Body of pancreas (tissue), 4 donors: Measurements from ENCODE around the gene REG3A. TPM values are rescaled to one million over a fixed set of nuclear protein-coding genes. Genes with fewer than 3 reads are reported as not detected.

Experiments
- ATAC-seq: fragments of 150-250 bp; one replicate; pipeline ENCODE4 v1.9.1; 2016
- DNase-seq, 4 donors: peaks; one replicate each; pipeline ENCODE4 v3.0.0-alpha.2; 2019
- H3K27ac ChIP-seq, 4 donors: fragments of 200-600 bp; sonication (generic); 1 replicate in 3 of 4; 2 replicates in 1 of 4; pipeline versions ENCODE4 v1.5.1 to v1.6.1; 2016 to 2019; ENCODE audit warnings: mild to moderate bottlenecking in 1 of 4, mixed read lengths in 1 of 4, moderate library complexity in 1 of 4
- H3K27me3 ChIP-seq, 2 donors: fragments of 200-600 bp; sonication (generic); one replicate each; pipeline ENCODE4 v1.6.0; 2016; ENCODE audit warnings: mild to moderate bottlenecking in 1 of 2
- H3K36me3 ChIP-seq, 2 donors: fragments of 200-600 bp; sonication (generic); replicated peaks in 1 of 2; 2 replicates each; pipeline ENCODE4 v1.5.1; 2016; ENCODE audit warnings: low read depth in 2 of 2; ENCODE audit not compliant: insufficient read depth in 1 of 2
- H3K4me1 ChIP-seq: fragments of 200-600 bp; sonication (generic); one replicate; pipeline ENCODE4 v1.6.0; 2016
- H3K4me3 ChIP-seq, 2 donors: fragments of 200-600 bp; sonication (generic); 1 replicate in 1 of 2; 2 replicates in 1 of 2; pipeline ENCODE4 v1.5.1; 2016 to 2019
- H3K9me3 ChIP-seq, 3 donors: fragments of 200-600 bp; sonication (generic); 1 replicate in 2 of 3; 2 replicates in 1 of 3; pipeline ENCODE4 v1.5.1; 2016
- POLR2A ChIP-seq, 3 donors: fragments of 450-650 bp; IDR thresholded peaks; one replicate each; pipeline ENCODE4 v1.6.1; 2016; ENCODE audit warnings: antibody characterized with exemption in 3 of 3, mild to moderate bottlenecking in 2 of 3
- WGBS, 2 donors: methylation state at CpG; one replicate each; pipeline ENCODE4 v1.1.5; 2017; 5-methylcytosine and 5-hydroxymethylcytosine counted together
- intact Hi-C: fragments of 100-400 bp; cut with DNase I; formaldehyde crosslinking; loops from one replicate; pipeline ENCODE4 v1.15.1; 2023
- total RNA-seq, 2 donors: library from RNA; depleted of rRNA; stranded (reverse); fragments of >200 nt; gene quantifications; one replicate each; pipeline ENCODE4 v1.1.0, GENCODE V29; 2016
- TF ChIP-seq, protein P1 (sequence below), 7 experiments: fragments of 450-650 bp in 4 of 7; fragments of 200-600 bp in 3 of 7; sonication (generic) in 3 of 7; IDR thresholded peaks; one replicate each; pipeline ENCODE4 v1.5.1; 2016 to 2019; ENCODE audit warnings: antibody characterized with exemption in 7 of 7

REG3A gene
- total RNA-seq, 2 donors from 2014 or later: 351 to 831 TPM

DNA sequence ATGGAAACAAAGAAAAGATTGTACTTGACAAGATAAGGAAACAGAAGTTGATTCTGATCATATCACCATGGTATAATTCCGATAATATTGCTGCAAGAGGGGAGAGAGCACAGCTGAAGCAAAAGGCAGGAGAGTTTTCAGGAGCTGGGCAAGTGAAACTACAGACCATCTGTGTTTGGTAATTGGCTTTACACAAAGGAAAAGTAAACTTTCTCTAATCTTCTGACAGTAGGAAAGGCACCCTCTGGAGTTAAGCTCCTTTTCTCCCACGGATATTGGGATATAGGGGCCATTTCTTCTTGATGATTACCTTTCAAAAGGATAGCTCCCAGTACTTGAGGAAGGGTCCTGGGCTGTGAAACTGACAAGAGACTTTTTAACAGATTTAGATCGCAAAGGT is 29.9 kb upstream of the REG3A start:
- TF ChIP-seq POLR2A (IDR thresholded peaks at IDR 0.05): peak in 2 of 3 donors; percentile 28 to 40
- TF ChIP-seq, protein P1, sequence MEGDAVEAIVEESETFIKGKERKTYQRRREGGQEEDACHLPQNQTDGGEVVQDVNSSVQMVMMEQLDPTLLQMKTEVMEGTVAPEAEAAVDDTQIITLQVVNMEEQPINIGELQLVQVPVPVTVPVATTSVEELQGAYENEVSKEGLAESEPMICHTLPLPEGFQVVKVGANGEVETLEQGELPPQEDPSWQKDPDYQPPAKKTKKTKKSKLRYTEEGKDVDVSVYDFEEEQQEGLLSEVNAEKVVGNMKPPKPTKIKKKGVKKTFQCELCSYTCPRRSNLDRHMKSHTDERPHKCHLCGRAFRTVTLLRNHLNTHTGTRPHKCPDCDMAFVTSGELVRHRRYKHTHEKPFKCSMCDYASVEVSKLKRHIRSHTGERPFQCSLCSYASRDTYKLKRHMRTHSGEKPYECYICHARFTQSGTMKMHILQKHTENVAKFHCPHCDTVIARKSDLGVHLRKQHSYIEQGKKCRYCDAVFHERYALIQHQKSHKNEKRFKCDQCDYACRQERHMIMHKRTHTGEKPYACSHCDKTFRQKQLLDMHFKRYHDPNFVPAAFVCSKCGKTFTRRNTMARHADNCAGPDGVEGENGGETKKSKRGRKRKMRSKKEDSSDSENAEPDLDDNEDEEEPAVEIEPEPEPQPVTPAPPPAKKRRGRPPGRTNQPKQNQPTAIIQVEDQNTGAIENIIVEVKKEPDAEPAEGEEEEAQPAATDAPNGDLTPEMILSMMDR (IDR thresholded peaks at IDR 0.05): peak in 1 of 7 experiments; percentile 5
- Histone ChIP-seq H3K36me3 (no peaks in the 10 kb centered on the region), H3K9me3 (no peaks in the 10 kb centered on the region), H3K27me3 (no peaks in the 10 kb centered on the region), H3K27ac (peak overlapping the region; percentile 30 to 70 (median 58)), H3K4me1 (peaks cover 63% of the 10 kb centered on the region), H3K4me3 (no peak overlapping the region)
- intact Hi-C loops: no loop called here
- ATAC-seq (peak; percentile 88), DNase-seq (peak in 3 of 4 donors; percentile 19 to 61 (median 40))
- WGBS, 2 donors: 12 to 21% methylated on average over 3 of the region's 3 CpGs

DNA sequence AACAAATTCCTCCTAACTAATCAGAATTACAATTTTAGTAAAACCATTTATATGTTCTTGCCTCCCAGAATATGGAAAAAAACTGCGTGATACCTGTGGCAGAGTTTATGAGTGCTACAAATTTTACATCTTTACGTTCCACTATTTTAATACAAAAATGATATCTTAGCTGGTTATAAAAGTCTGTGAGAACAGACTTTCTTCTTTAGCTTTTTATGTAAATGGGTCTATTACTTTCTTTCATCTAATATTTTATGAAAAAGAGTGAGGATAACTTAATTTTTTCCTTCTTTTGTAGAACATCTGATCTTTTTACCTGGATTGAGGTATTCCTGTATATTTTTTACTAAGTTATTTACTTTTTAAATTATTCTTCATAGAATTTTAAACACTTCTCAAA is 22.1 kb upstream of the REG3A start:
- H3K9me3 ChIP-seq: no peaks in the 10 kb centered on the region
- TF ChIP-seq, protein P1 (IDR thresholded peaks at IDR 0.05): no peak
- no peak for TF ChIP-seq POLR2A (IDR thresholded peaks at IDR 0.05)
- no peak overlapping the region for H3K27ac ChIP-seq
- H3K27me3 ChIP-seq: no peaks in the 10 kb centered on the region
- DNase-seq (no peak), ATAC-seq (no peak)
- intact Hi-C loops: no loop called here
- no peaks in the 10 kb centered on the region for H3K36me3 ChIP-seq
- 92 to 93% methylated on average over 2 of the region's 2 CpGs for WGBS, 2 donors
- peaks cover 41% of the 10 kb centered on the region for H3K4me1 ChIP-seq
- H3K4me3 ChIP-seq: no peak overlapping the region

DNA sequence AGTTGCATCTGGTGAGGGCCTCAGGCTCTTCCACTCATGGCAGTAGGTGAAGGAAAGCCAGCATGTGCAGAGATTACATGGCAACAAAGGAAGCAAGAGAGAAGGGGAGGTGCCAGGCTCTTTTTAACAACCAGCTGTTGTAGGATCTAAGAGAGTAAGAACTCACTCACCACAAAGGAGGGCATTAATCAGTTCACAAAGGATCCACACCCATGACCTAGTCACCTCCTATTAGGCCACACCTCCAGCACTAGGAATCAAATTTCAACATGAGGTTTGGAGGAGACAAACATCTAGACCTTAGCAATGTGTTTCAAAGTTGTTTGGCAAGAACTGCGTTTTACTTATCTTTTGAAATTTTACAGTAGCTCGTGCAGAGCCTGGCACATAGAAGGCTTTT is 20.5 kb upstream of the REG3A start:
- H3K9me3 ChIP-seq: no peaks in the 10 kb centered on the region
- DNase-seq (peak in 3 of 4 donors; percentile 22 to 57 (median 37)), ATAC-seq (peak; percentile 87)
- peaks cover 41% of the 10 kb centered on the region for H3K4me1 ChIP-seq
- TF ChIP-seq, protein P1 (IDR thresholded peaks at IDR 0.05): no peak
- no peaks in the 10 kb centered on the region for H3K36me3 ChIP-seq
- 35 to 42% methylated on average over 2 of the region's 2 CpGs for WGBS, 2 donors
- H3K4me3 ChIP-seq: no peak overlapping the region
- no peaks in the 10 kb centered on the region for H3K27me3 ChIP-seq
- intact Hi-C loops: no loop called here
- H3K27ac ChIP-seq: peak overlapping the region in 2 of 4 donors; percentile 39 to 66

DNA sequence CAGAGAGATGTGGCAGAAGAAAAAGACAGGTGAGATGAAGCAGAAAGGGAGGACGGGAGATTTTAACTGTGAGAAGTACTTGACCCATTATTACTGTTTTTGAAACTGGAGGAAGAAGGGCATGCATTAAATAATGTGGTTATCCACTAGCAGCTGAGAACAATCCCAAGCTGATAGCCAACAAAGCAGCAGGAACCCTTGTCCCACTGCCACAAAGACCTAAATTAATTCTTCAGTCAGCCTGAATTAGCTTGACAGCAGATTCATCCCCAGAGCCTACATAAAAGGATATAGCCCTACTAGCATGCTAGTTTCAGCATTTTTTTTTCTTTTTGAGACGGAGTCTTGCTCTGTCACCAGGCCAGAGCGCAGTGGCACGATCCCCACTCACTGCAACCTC is 19.5 kb upstream of the REG3A start:
- ATAC-seq (no peak), DNase-seq (no peak)
- Histone ChIP-seq H3K27ac (peak overlapping the region in 2 of 4 donors; percentile 39 to 66), H3K9me3 (no peaks in the 10 kb centered on the region), H3K36me3 (no peaks in the 10 kb centered on the region), H3K4me3 (no peak overlapping the region), H3K4me1 (peaks cover 42% of the 10 kb centered on the region), H3K27me3 (no peaks in the 10 kb centered on the region)
- 76 to 82% methylated on average over 4 of the region's 4 CpGs for WGBS, 2 donors
- intact Hi-C loops: no loop called here
- TF ChIP-seq, protein P1 (IDR thresholded peaks at IDR 0.05): no peak
- TF ChIP-seq POLR2A (IDR thresholded peaks at IDR 0.05): no peak

DNA sequence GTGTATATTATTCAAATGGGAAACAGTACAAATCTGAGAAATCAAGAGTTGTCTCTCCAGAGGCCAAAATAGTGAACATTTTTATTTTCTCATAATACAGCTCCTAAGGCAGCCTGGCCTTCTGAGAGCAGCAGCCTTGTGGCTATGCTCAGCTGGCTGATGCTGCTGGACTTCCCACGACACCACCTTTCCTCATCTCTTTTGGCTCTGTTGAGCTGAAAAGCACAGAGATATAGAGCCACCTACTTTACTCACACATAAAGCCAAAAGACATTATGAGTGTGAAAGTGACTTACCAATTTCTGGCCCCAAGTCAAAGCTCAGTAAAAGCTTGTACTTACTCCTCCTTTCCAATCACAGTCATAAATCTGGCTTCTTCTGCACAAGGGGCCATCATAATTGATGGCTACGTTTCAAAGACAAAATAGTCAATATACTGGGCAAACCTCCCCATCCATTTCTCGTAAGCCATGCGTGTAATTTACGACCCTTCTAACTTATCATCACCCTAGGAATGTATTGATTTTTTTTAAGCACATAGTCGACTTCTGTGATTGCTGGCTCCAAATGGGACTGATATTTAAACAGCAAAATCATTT is 18.6 kb upstream of the REG3A start:
- Histone ChIP-seq H3K4me1 (peaks cover 42% of the 10 kb centered on the region), H3K27ac (peak overlapping the region in 3 of 4 donors; percentile 25 to 66 (median 30)), H3K4me3 (no peak overlapping the region), H3K27me3 (no peaks in the 10 kb centered on the region), H3K36me3 (no peaks in the 10 kb centered on the region), H3K9me3 (no peaks in the 10 kb centered on the region)
- peak; percentile 43 to 64 (median 57) for DNase-seq
- intact Hi-C loops: no loop called here
- 9% methylated on average over 6 of the region's 6 CpGs for WGBS, 2 donors
- peak; percentile 71 for ATAC-seq
- no peak for TF ChIP-seq POLR2A (IDR thresholded peaks at IDR 0.05)
- TF ChIP-seq, protein P1 (IDR thresholded peaks at IDR 0.05): no peak
